Mammary epithelial cell (primary cell): ENCODE measurements around the gene HEATR5B.

Experiments used
- CTCF ChIP-seq, 2 donors: IDR thresholded peaks in 1 of 2; conservative IDR thresholded peaks in 1 of 2; 2 replicates each; pipeline ENCODE4 v1.5.1; 2011 to 2012; ENCODE audit warnings: inconsistent platforms in 2 of 2, low read length in 2 of 2, mild to moderate bottlenecking in 2 of 2, control low read depth in 1 of 2, low read depth in 1 of 2; ENCODE audit not compliant: insufficient read depth in 1 of 2; ENCODE audit errors: extremely low read depth in 1 of 2
- EZH2 ChIP-seq: IDR thresholded peaks from 2 replicates; pipeline ENCODE4 v1.6.1; 2012; ENCODE audit warnings: low read length, inconsistent platforms, borderline replicate concordance

DNA sequence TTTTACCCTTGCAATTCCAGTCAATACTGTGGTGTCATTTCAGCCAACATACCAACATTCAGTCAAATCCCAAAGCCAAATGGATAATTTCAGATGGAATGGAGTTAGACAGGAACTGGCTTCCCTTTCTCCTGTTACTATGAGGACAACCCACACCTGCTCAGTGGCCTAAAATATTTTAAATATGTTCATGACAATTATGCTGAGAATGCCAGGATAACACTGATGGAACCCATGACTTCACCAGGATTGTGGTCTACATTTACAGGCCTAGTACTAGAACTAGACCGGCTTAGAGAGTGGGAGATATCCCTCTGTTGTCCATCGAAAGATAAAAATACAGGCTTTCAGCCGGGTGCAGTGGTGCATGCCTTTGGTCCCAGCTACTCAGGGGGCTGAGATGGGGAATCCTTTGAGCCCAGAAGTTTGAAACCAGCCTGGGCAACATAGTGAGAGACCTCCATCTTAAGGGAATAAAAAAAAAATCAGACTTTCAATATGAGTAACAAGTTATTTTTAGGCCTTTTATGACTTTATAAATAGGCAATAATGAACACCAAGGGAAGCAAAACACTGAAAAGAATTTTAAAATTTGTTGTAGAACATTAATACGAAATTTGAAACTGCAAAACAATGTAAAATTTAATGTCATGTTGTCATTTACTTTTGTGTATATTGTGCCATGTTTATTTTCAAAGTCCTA lies 14.4 kb upstream of the HEATR5B start:
- TF ChIP-seq CTCF (conservative IDR thresholded peaks at IDR 0.05 in 1 of 2, IDR thresholded peaks at IDR 0.05 in 1 of 2; ENCODE audit: extremely low read depth in 1 of 2, insufficient read depth in 1 of 2, low read depth in 1 of 2, low read length in 2 of 2): no peak
- TF ChIP-seq EZH2: no peak
